SK-N-SH treated with all-trans-retinoic acid at 6 μM for 48 hours (cell line): ENCODE data around the gene GPR85.
"Not testable (repeated sequence)": the region's sequence is repeated elsewhere in the genome, so short reads cannot be mapped to it uniquely, and the experiment has no call there.

ENCODE experiments used
- ATAC-seq: fragments of 200-7000 bp; cut with Tn5 transposase; 3 replicates; pipeline ENCODE4 v1.9.1; 2020; ENCODE audit warnings: mild to moderate bottlenecking, moderate library complexity
- ARNTL ChIP-seq: fragments of 450-650 bp; formaldehyde crosslinking; IDR thresholded peaks from 2 replicates; pipeline ENCODE4 v1.5.0; 2020; ENCODE audit warnings: low read depth, mild to moderate bottlenecking, moderate library complexity, borderline replicate concordance
- CSDC2 ChIP-seq: fragments of 250-450 bp; sonication (Bioruptor Pico); IDR thresholded peaks from 2 replicates; pipeline ENCODE4 v1.5.0; 2020; ENCODE audit warnings: mild to moderate bottlenecking, moderate library complexity
- ESRRG ChIP-seq: fragments of 250-450 bp; sonication (Bioruptor Pico); IDR thresholded peaks from 2 replicates; pipeline ENCODE4 v1.6.1; 2021; ENCODE audit warnings: mild to moderate bottlenecking
- GLIS3 ChIP-seq: fragments of 250-450 bp; sonication (Bioruptor Pico); IDR thresholded peaks from 2 replicates; pipeline ENCODE4 v1.5.0; 2020; ENCODE audit warnings: mild to moderate bottlenecking, moderate library complexity
- OSR1 ChIP-seq: fragments of 250-450 bp; sonication (Bioruptor Pico); IDR thresholded peaks from 2 replicates; pipeline ENCODE4 v1.8.0; 2022; ENCODE audit warnings: moderate library complexity, mild to moderate bottlenecking, inconsistent platforms
- PATZ1 ChIP-seq: fragments of 250-450 bp; sonication (Bioruptor Pico); IDR thresholded peaks from 2 replicates; pipeline ENCODE4 v1.8.0; 2020; ENCODE audit warnings: mild to moderate bottlenecking, moderate library complexity, borderline replicate concordance
- POU6F1 ChIP-seq: fragments of 250-450 bp; sonication (Bioruptor Pico); IDR thresholded peaks from 2 replicates; pipeline ENCODE4 v1.8.0; 2021; ENCODE audit warnings: low read depth, mild to moderate bottlenecking, moderate library complexity, borderline replicate concordance
- PPARA ChIP-seq: fragments of 250-450 bp; sonication (Bioruptor Pico); IDR thresholded peaks from 2 replicates; pipeline ENCODE4 v1.5.0; 2020; ENCODE audit warnings: mild to moderate bottlenecking, borderline replicate concordance
- RARB ChIP-seq: fragments of 250-450 bp; sonication (Bioruptor Pico); IDR thresholded peaks from 2 replicates; pipeline ENCODE4 v1.8.0; 2021; ENCODE audit warnings: mild to moderate bottlenecking, moderate library complexity
- SNAI2 ChIP-seq: fragments of 250-450 bp; sonication (Bioruptor Pico); IDR thresholded peaks from 2 replicates; pipeline ENCODE4 v1.5.0; 2020; ENCODE audit warnings: mild to moderate bottlenecking, moderate library complexity
- TCF4 ChIP-seq: fragments of 250-450 bp; sonication (Bioruptor Pico); IDR thresholded peaks from 2 replicates; pipeline ENCODE4 v1.8.0; 2021; ENCODE audit warnings: mild to moderate bottlenecking, moderate library complexity, borderline replicate concordance
- TSHZ2 ChIP-seq: fragments of 250-450 bp; sonication (Bioruptor Pico); IDR thresholded peaks from 2 replicates; pipeline ENCODE4 v1.5.0; 2020; ENCODE audit warnings: mild to moderate bottlenecking, moderate library complexity
- ZFP30 ChIP-seq: fragments of 450-650 bp; formaldehyde crosslinking; IDR thresholded peaks from 2 replicates; pipeline ENCODE4 v1.5.0; 2022; ENCODE audit warnings: mild to moderate bottlenecking, moderate library complexity
- ZNF565 ChIP-seq: fragments of 450-650 bp; formaldehyde crosslinking; conservative IDR thresholded peaks from 2 replicates; pipeline ENCODE4 v1.5.0; 2020; ENCODE audit warnings: low read depth, mild to moderate bottlenecking, moderate library complexity
- ZNF70 ChIP-seq: fragments of 450-650 bp; formaldehyde crosslinking; IDR thresholded peaks from 2 replicates; pipeline ENCODE4 v1.5.0; 2020; ENCODE audit warnings: mild to moderate bottlenecking, moderate library complexity

Gene GPR85

GRCh38 chr7:113060100-113060499 is 26.5 kb downstream of the GPR85 start (continued):
- TF ChIP-seq TSHZ2 (no peak), POU6F1 (CRISPR knock-in tag) (no peak), ZNF70 (CRISPR knock-in tag) (no peak), GLIS3 (no peak), ZNF565 (CRISPR knock-in tag) (no peak)
- TF ChIP-seq, all 23 proteins: peak for 0

- TF ChIP-seq ESRRG (CRISPR knock-in tag) (no peak), PATZ1 (CRISPR knock-in tag) (no peak), POU6F1 (CRISPR knock-in tag) (no peak), RARB (CRISPR knock-in tag) (no peak), ZFP30 (CRISPR knock-in tag) (no peak), OSR1 (no peak), PPARA (CRISPR knock-in tag) (no peak), GLIS3 (no peak), TCF4 (no peak), SNAI2 (CRISPR knock-in tag) (no peak), TSHZ2 (no peak), CSDC2 (CRISPR knock-in tag) (no peak)
- ATAC-seq = no peak
Measured at GRCh38 chr7:113054938-113055337, 31.7 kb downstream of the GPR85 start.

- ATAC-seq = not testable (repeated sequence)
Measured at GRCh38 chr7:113054272-113054671, 32.4 kb downstream of the GPR85 start.

GRCh38 chr7:113049221-113049620 is 37.4 kb downstream of the GPR85 start:
- not testable (repeated sequence) for ATAC-seq

GRCh38 chr7:113046453-113046852 is 40.2 kb downstream of the GPR85 start:
- ATAC-seq = no peak

More at GRCh38 chr7:113046453-113046852, 40.2 kb downstream of the GPR85 start:
- no peak for TF ChIP-seq ARNTL
- no peak for TF ChIP-seq SNAI2 (CRISPR knock-in tag)
